Glutamatergic neuron (in vitro differentiated cells): ENCODE measurements around the gene SLC37A2. TPM values are rescaled to one million over a fixed set of nuclear protein-coding genes. Genes with fewer than 3 reads are reported as not detected.

Experiments used
- DNase-seq: peaks from one replicate; pipeline ENCODE4 v3.0.0; 2022
- H3K27ac Mint-ChIP-seq: one replicate; pipeline ENCODE4 v1.8.0; 2020; ENCODE audit warnings: mild to moderate bottlenecking, mixed read lengths, inconsistent platforms; ENCODE audit not compliant: unreplicated experiment
- H3K27me3 Mint-ChIP-seq: one replicate; pipeline ENCODE4 v1.8.0; 2020; ENCODE audit warnings: mild to moderate bottlenecking, moderate library complexity, mixed read lengths, inconsistent platforms; ENCODE audit not compliant: unreplicated experiment
- H3K36me3 Mint-ChIP-seq: one replicate; pipeline ENCODE4 v1.8.0; 2020; ENCODE audit warnings: mild to moderate bottlenecking, mixed read lengths, inconsistent platforms; ENCODE audit not compliant: unreplicated experiment
- H3K4me1 Mint-ChIP-seq: one replicate; pipeline ENCODE4 v1.8.0; 2020; ENCODE audit warnings: mild to moderate bottlenecking, low read depth, mixed read lengths, inconsistent platforms; ENCODE audit not compliant: unreplicated experiment
- H3K4me3 Mint-ChIP-seq: one replicate; pipeline ENCODE4 v1.8.0; 2020; ENCODE audit warnings: mild to moderate bottlenecking, mixed read lengths, inconsistent platforms; ENCODE audit not compliant: unreplicated experiment
- H3K9me3 Mint-ChIP-seq: one replicate; pipeline ENCODE4 v1.8.0; 2020; ENCODE audit warnings: mild to moderate bottlenecking, moderate library complexity, mixed read lengths, inconsistent platforms; ENCODE audit not compliant: unreplicated experiment
- total RNA-seq: library from RNA; stranded (reverse); fragmentation: NEBNext Ultra II Directional; extraction: Animal tissue kit (Norgen Biotek cat#: 25700); gene quantifications from one replicate; pipeline ENCODE4 v1.2.1, GENCODE V29; 2021; ENCODE audit not compliant: unreplicated experiment
- TF ChIP-seq, protein P1 (sequence below): fragments of 200-600 bp; sonication (generic); IDR thresholded peaks from one replicate; pipeline ENCODE4 v1.5.0; 2021; ENCODE audit not compliant: partially characterized antibody, unreplicated experiment

The SLC37A2 gene
- total RNA-seq, 1 donor from 2014 or later: 0.74 TPM

DNA sequence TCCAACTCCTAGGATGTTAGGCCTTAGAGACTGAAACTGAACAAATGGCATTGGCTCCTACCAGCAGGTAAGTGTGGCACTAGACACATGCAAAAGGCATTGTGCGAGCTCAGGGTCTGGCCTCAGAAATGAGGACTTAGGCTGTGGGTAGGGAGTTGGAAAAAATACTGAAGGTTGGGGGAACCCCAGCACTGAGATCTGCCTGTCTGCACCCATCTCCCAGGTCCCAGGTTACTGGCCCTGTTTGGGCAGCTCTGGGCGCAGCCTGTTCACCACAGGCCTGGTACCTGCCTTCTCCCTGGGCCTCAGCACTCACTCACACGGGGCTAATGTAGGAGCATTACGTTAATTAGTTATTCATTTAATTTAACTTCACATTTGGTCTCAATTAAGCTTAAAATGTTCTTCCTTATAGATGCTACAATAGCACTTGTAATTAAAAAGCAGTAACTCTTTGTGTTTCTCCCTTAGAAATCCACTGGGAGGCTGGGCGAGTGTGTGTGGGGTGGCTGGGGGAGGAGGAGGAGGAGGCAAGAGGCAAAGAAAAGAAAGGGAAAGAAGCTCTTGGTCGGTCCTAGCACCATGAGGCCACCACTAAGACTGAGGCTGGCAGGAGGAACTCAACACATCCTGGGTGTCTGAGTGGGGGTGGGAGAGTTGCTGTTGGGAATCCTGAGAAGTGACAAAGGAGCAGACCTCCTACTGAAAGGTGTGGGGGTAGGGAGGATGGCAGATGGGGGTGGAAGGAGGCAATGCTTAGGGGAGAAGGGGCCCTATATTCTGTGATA is 29.0 kb downstream of the SLC37A2 start:
- no peak overlapping the region for H3K27ac Mint-ChIP-seq

DNA sequence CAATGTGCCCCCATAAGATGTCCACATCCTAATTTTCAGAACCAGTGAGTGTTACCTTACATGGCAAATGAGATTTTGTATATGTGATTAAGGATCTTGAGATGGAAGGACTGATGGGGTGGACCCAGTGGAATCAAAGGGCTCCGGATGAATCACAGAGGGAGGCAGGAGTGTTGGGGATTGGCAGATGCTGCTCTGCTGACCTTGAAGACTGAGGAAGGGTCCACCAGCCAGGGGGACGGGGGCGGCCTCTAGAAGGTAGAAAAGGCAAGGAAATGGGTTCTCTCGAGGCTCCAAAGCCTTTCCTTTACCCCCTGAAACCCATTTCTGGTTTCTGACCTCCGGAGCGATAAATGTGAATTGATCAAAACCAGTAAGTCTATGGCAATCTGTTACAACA is 29.6 kb downstream of the SLC37A2 start:
- no peaks in the 10 kb centered on the region for H3K36me3 Mint-ChIP-seq
- H3K9me3 Mint-ChIP-seq: no peaks in the 10 kb centered on the region
- TF ChIP-seq, protein P1, sequence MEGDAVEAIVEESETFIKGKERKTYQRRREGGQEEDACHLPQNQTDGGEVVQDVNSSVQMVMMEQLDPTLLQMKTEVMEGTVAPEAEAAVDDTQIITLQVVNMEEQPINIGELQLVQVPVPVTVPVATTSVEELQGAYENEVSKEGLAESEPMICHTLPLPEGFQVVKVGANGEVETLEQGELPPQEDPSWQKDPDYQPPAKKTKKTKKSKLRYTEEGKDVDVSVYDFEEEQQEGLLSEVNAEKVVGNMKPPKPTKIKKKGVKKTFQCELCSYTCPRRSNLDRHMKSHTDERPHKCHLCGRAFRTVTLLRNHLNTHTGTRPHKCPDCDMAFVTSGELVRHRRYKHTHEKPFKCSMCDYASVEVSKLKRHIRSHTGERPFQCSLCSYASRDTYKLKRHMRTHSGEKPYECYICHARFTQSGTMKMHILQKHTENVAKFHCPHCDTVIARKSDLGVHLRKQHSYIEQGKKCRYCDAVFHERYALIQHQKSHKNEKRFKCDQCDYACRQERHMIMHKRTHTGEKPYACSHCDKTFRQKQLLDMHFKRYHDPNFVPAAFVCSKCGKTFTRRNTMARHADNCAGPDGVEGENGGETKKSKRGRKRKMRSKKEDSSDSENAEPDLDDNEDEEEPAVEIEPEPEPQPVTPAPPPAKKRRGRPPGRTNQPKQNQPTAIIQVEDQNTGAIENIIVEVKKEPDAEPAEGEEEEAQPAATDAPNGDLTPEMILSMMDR: no peak
- no peak overlapping the region for H3K4me3 Mint-ChIP-seq
- H3K27ac Mint-ChIP-seq: no peak overlapping the region
- H3K27me3 Mint-ChIP-seq: no peaks in the 10 kb centered on the region
- H3K4me1 Mint-ChIP-seq: peaks cover 7% of the 10 kb centered on the region
- no peak for DNase-seq

More for the DNA sequence above, 29.0 kb downstream of the SLC37A2 start:
- Mint-ChIP-seq H3K36me3 (no peaks in the 10 kb centered on the region), H3K4me1 (peaks cover 7% of the 10 kb centered on the region), H3K4me3 (no peak overlapping the region), H3K27me3 (no peaks in the 10 kb centered on the region), H3K9me3 (no peaks in the 10 kb centered on the region)
- TF ChIP-seq, protein P1: no peak
- DNase-seq: no peak

DNA sequence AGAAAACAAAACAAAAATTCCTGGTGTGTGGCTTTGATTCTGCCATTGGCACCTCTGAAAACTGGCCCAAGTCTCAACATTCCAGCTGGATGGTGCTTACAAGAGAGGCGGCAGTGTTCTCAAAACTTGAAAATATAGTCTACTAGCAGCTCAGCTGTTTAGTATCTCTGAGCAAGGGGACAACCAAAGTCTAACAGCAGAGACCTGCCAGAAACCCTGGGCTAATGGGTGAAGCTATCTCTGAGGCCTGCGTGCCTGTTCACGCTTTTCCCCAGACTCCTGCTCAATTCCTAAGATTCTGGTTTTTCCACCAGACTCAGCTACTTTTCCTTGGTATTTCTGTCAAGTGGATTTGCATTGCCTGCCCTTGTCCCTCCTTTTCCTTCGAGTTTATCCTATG is 30.4 kb downstream of the SLC37A2 start:
- H3K4me1 Mint-ChIP-seq: peaks cover 7% of the 10 kb centered on the region
- TF ChIP-seq, protein P1: no peak
- no peaks in the 10 kb centered on the region for H3K27me3 Mint-ChIP-seq
- H3K4me3 Mint-ChIP-seq: no peak overlapping the region
- H3K27ac Mint-ChIP-seq: no peak overlapping the region
- H3K9me3 Mint-ChIP-seq: no peaks in the 10 kb centered on the region
- DNase-seq: no peak
- H3K36me3 Mint-ChIP-seq: no peaks in the 10 kb centered on the region

DNA sequence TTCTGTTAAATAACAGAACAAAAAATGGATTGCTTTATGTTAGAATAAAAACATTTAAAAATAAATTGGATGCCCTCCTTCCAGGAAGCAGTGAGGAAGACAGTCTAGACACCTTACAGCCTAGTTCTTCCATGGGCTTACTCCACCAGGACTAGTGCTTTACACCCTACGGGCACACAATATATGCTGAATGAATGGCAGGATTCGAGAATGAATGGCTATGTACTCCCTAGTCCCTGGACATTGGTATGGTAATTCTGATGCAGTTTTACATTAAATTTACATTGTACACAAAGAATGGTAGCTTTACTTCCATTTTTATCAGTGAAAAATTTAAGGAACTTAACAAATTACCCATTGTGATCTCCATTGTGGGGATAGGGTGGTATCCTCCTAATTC is 31.6 kb downstream of the SLC37A2 start:
- Mint-ChIP-seq H3K27me3 (no peaks in the 10 kb centered on the region), H3K36me3 (no peaks in the 10 kb centered on the region), H3K4me1 (peaks cover 7% of the 10 kb centered on the region), H3K9me3 (no peaks in the 10 kb centered on the region), H3K27ac (no peak overlapping the region), H3K4me3 (no peak overlapping the region)
- DNase-seq: no peak
- TF ChIP-seq, protein P1: no peak

DNA sequence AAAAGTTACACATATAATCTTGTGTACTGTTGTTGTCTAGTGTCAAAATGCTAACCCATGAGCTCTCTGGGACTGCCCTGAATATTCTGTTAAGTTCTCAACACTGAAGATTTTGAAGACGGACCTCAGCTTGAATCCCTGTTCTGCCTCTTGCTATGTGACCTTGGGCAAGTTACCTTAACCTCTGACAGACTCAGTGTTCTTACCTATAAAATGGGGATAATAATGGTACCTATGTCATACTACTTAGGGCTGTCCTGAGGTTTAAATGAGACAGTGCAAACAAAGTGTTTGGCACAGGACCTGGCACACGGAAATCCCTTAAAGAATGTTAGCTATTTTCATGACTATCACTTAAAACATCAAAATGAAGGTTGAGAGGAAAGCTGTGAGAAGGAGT is 37.0 kb downstream of the SLC37A2 start:
- TF ChIP-seq, protein P1: no peak
- DNase-seq: no peak
- Mint-ChIP-seq H3K4me1 (no peaks in the 10 kb centered on the region), H3K27me3 (no peaks in the 10 kb centered on the region), H3K36me3 (peaks cover 4% of the 10 kb centered on the region), H3K9me3 (peaks cover 2% of the 10 kb centered on the region), H3K4me3 (no peak overlapping the region), H3K27ac (no peak overlapping the region)
